GM12878 (cell line): Measurements from ENCODE around the gene CDC16. TPM values are rescaled to one million over a fixed set of nuclear protein-coding genes. Genes with fewer than 3 reads are reported as not detected.

Experiments used
- CREB1 ChIP-seq: IDR thresholded peaks from 2 replicates; pipeline ENCODE4 v1.6.1; 2012; ENCODE audit warnings: low read depth, mild to moderate bottlenecking, inconsistent platforms
- ELK1 ChIP-seq: IDR thresholded peaks from 2 replicates; pipeline ENCODE4 v1.6.1; 2012; ENCODE audit warnings: low read depth, low read length, improper control_type of control experiment
- FOXK2 ChIP-seq: fragments of 450-650 bp; IDR thresholded peaks from 2 replicates; pipeline ENCODE4 v1.6.1; 2017; ENCODE audit warnings: mild to moderate bottlenecking, moderate library complexity
- HDAC6 ChIP-seq: fragments of 200-600 bp; sonication (generic); IDR thresholded peaks from one replicate; pipeline ENCODE4 v1.8.0; 2017; ENCODE audit warnings: antibody characterized with exemption; ENCODE audit not compliant: unreplicated experiment
- IKZF1 ChIP-seq: fragments of 450-650 bp; conservative IDR thresholded peaks from 2 replicates; pipeline ENCODE4 v1.6.1; 2017; ENCODE audit warnings: antibody characterized with exemption, mild to moderate bottlenecking
- IKZF2 ChIP-seq, 2 experiments: fragments of 450-650 bp; IDR thresholded peaks; 2 replicates each; pipeline ENCODE4 v1.6.1; 2017; ENCODE audit warnings: mild to moderate bottlenecking in 2 of 2, moderate library complexity in 2 of 2
- JUNB ChIP-seq: IDR thresholded peaks from 2 replicates; pipeline ENCODE4 v1.6.1; 2016; ENCODE audit warnings: antibody characterized with exemption, mild to moderate bottlenecking
- KLF5 ChIP-seq: fragments of 450-650 bp; IDR thresholded peaks from 2 replicates; pipeline ENCODE4 v1.6.1; 2014; ENCODE audit warnings: mild to moderate bottlenecking; ENCODE audit not compliant: partially characterized antibody
- NR2F1 ChIP-seq: fragments of 450-650 bp; conservative IDR thresholded peaks from 2 replicates; pipeline ENCODE4 v1.6.1; 2017; ENCODE audit warnings: mild to moderate bottlenecking
- PAX5 ChIP-seq: IDR thresholded peaks from 2 replicates; pipeline ENCODE4 v1.6.1; 2011; ENCODE audit warnings: low read depth, low read length, borderline replicate concordance
- PAX8 ChIP-seq: fragments of 450-650 bp; IDR thresholded peaks from 2 replicates; pipeline ENCODE4 v1.6.1; 2017; ENCODE audit warnings: mild to moderate bottlenecking, moderate library complexity
- POLR2A ChIP-seq: IDR thresholded peaks from 2 replicates; pipeline ENCODE4 v1.6.1; 2011; ENCODE audit warnings: low read depth, mild to moderate bottlenecking, low read length
- TBL1XR1 ChIP-seq: IDR thresholded peaks from 2 replicates; pipeline ENCODE4 v1.6.1; 2012; ENCODE audit warnings: low read depth, low read length, improper control_type of control experiment
- polyA plus RNA-seq, 11 experiments: library from polyadenylated mRNA; depleted of rRNA in 4 of 11; unstranded in 6 of 11; stranded (reverse) in 5 of 11; fragments of >200 nt; fragmentation: Nextera tagmentation in 4 of 11; fragmentation: Illumina TruSeq in 1 of 11; extraction: Ambion mirVana in 4 of 11; extraction: Trizol in 1 of 11; gene quantifications; 1 replicate in 1 of 11; 2 replicates in 10 of 11; pipeline versions ENCODE4 v1.2.1 to v1.2.3, GENCODE V29; 2011 to 2016; ENCODE audit warnings: inconsistent platforms in 2 of 11, missing spikeins in 2 of 11, low read depth in 1 of 11
- total RNA-seq, 4 experiments: library from RNA; depleted of rRNA in 3 of 4; stranded (reverse); fragments of >200 nt in 3 of 4; fragmentation: Illumina TruSeq in 1 of 4; extraction: Trizol in 1 of 4; gene quantifications; 2 replicates each; pipeline versions ENCODE4 v1.2.1 to v1.2.3, GENCODE V29; 2013 to 2021
- TF ChIP-seq, protein P1 (sequence below): fragments of 450-650 bp; IDR thresholded peaks from 2 replicates; pipeline ENCODE4 v1.6.1; 2017; ENCODE audit warnings: mild to moderate bottlenecking, moderate library complexity
- TF ChIP-seq, protein P2 (sequence below): fragments of 450-650 bp; IDR thresholded peaks from 2 replicates; pipeline ENCODE4 v1.6.1; 2017; ENCODE audit warnings: low read depth, mild to moderate bottlenecking, moderate library complexity
- TF ChIP-seq, protein P3 (sequence below): fragments of 450-650 bp; formaldehyde crosslinking; IDR thresholded peaks from 2 replicates; pipeline ENCODE4 v1.4.0; 2022; ENCODE audit warnings: mild to moderate bottlenecking, moderate library complexity

Gene CDC16
- total and polyA plus RNA-seq, 10 of the 15 experiments (the other 5 are each of a cell fraction or from before 2014, with no cell fraction given), result 15.4 to 92.9 (median 31.4) TPM

DNA sequence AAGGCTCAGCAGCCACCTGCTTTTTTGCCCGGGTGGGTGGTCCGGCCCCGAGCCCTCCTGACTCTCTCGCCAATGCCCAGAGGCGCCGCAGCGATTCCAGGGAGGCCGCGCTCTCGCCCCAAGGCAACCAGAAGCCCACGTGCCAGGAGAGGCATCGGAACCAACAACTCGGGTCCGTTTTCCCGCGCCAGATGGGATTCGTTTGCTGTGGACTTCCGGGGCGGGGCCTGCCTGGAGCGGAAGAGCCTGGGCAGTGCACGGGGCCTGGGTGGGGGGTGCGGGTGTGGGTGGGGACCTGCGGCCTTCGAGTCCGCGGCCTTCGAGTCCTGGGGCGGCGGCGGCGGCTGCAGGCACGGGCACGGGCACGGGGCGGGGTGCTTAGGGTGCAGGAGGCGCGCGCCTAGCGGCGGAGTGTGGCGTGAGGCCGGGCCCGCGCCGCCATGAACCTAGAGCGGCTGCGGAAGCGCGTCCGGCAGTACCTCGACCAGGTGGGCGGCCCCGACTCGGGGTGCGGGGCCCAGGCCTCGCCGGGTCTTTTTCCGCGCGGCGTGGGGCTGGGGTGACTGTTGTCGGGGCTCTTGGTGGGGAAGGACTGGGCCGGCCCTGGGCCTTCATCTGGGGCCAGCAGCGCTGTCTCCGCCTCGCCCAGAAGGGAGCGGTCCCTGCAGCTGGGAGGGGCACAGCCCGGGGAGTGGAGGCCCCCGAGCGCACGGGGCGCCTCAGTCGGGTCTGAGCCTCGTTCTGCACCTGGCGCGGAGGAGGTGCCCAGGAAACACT is at the start of gene CDC16 (continued):
- TF ChIP-seq IKZF2 (IDR thresholded peaks at IDR 0.05) (0 out of 4 replicates have a peak, but pooled peaks of 1 of the 2 experiments have one; percentile 41), JUNB (no peak), CREB1 (peak; percentile 30; the same call in 1 of the 2 replicates), PAX5 (no peak), TBL1XR1 (no peak), PAX8 (no peak), NR2F1 (peak; percentile 66), FOXK2 (no peak), KLF5 (no peak), HDAC6 (no peak), POLR2A (peak; percentile 86), ELK1 (peak; percentile 38; the same call in 1 of the 2 replicates), IKZF1 (peak; percentile 71)
- TF ChIP-seq, protein P1, sequence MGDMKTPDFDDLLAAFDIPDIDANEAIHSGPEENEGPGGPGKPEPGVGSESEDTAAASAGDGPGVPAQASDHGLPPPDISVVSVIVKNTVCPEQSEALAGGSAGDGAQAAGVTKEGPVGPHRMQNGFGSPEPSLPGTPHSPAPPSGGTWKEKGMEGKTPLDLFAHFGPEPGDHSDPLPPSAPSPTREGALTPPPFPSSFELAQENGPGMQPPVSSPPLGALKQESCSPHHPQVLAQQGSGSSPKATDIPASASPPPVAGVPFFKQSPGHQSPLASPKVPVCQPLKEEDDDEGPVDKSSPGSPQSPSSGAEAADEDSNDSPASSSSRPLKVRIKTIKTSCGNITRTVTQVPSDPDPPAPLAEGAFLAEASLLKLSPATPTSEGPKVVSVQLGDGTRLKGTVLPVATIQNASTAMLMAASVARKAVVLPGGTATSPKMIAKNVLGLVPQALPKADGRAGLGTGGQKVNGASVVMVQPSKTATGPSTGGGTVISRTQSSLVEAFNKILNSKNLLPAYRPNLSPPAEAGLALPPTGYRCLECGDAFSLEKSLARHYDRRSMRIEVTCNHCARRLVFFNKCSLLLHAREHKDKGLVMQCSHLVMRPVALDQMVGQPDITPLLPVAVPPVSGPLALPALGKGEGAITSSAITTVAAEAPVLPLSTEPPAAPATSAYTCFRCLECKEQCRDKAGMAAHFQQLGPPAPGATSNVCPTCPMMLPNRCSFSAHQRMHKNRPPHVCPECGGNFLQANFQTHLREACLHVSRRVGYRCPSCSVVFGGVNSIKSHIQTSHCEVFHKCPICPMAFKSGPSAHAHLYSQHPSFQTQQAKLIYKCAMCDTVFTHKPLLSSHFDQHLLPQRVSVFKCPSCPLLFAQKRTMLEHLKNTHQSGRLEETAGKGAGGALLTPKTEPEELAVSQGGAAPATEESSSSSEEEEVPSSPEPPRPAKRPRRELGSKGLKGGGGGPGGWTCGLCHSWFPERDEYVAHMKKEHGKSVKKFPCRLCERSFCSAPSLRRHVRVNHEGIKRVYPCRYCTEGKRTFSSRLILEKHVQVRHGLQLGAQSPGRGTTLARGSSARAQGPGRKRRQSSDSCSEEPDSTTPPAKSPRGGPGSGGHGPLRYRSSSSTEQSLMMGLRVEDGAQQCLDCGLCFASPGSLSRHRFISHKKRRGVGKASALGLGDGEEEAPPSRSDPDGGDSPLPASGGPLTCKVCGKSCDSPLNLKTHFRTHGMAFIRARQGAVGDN, result peak; percentile 78
- TF ChIP-seq, protein P2, sequence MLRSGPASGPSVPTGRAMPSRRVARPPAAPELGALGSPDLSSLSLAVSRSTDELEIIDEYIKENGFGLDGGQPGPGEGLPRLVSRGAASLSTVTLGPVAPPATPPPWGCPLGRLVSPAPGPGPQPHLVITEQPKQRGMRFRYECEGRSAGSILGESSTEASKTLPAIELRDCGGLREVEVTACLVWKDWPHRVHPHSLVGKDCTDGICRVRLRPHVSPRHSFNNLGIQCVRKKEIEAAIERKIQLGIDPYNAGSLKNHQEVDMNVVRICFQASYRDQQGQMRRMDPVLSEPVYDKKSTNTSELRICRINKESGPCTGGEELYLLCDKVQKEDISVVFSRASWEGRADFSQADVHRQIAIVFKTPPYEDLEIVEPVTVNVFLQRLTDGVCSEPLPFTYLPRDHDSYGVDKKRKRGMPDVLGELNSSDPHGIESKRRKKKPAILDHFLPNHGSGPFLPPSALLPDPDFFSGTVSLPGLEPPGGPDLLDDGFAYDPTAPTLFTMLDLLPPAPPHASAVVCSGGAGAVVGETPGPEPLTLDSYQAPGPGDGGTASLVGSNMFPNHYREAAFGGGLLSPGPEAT, result no peak
- TF ChIP-seq, protein P3, sequence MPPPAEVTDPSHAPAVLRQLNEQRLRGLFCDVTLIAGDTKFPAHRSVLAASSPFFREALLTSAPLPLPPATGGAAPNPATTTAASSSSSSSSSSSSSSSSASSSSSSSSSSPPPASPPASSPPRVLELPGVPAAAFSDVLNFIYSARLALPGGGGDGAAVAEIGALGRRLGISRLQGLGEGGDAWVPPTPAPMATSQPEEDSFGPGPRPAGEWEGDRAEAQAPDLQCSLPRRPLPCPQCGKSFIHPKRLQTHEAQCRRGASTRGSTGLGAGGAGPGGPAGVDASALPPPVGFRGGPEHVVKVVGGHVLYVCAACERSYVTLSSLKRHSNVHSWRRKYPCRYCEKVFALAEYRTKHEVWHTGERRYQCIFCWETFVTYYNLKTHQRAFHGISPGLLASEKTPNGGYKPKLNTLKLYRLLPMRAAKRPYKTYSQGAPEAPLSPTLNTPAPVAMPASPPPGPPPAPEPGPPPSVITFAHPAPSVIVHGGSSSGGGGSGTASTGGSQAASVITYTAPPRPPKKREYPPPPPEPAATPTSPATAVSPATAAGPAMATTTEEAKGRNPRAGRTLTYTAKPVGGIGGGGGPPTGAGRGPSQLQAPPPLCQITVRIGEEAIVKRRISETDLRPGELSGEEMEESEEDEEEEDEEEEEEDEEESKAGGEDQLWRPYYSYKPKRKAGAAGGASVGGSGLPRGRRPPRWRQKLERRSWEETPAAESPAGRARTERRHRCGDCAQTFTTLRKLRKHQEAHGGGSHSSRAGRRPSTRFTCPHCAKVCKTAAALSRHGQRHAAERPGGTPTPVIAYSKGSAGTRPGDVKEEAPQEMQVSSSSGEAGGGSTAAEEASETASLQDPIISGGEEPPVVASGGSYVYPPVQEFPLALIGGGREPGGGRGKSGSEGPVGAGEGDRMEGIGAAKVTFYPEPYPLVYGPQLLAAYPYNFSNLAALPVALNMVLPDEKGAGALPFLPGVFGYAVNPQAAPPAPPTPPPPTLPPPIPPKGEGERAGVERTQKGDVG (CRISPR knock-in tag), result no peak
